Loucy (cell line): Measurements from ENCODE around the gene SORCS2.

ENCODE experiments used
- EZH2phosphoT487 ChIP-seq: fragments of 200-600 bp; IDR thresholded peaks from 2 replicates; pipeline ENCODE4 v1.6.1; 2018; ENCODE audit warnings: antibody characterized with exemption, mild to moderate bottlenecking, moderate library complexity, borderline replicate concordance
- TF ChIP-seq, protein P1 (sequence below): fragments of 200-600 bp; sonication (generic); conservative IDR thresholded peaks from 2 replicates; pipeline ENCODE4 v1.5.1; 2014; ENCODE audit warnings: mild to moderate bottlenecking, antibody characterized with exemption, low read length

DNA sequence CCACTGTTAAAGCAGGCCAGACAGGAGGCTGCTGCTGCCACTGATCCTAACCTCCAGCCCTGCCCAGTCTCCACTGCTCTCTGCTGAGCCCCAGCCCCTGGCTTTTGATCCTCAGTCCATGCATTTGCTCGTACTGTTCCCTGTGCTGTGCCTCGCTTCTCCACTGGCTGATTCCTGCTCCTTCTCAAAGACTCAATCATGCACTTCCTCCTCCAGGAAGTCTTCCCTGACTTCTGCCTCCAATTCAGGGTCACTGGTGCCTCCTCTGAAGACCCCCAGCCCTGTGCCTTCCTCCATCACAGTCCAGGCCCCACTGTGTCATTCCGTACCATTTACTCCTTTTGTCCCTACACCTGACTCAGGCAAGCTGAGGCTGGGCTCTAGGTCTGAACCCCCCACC is 473.0 kb downstream of the SORCS2 start:
- TF ChIP-seq, protein P1, sequence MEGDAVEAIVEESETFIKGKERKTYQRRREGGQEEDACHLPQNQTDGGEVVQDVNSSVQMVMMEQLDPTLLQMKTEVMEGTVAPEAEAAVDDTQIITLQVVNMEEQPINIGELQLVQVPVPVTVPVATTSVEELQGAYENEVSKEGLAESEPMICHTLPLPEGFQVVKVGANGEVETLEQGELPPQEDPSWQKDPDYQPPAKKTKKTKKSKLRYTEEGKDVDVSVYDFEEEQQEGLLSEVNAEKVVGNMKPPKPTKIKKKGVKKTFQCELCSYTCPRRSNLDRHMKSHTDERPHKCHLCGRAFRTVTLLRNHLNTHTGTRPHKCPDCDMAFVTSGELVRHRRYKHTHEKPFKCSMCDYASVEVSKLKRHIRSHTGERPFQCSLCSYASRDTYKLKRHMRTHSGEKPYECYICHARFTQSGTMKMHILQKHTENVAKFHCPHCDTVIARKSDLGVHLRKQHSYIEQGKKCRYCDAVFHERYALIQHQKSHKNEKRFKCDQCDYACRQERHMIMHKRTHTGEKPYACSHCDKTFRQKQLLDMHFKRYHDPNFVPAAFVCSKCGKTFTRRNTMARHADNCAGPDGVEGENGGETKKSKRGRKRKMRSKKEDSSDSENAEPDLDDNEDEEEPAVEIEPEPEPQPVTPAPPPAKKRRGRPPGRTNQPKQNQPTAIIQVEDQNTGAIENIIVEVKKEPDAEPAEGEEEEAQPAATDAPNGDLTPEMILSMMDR, result no peak
- no peak for TF ChIP-seq EZH2phosphoT487
